Neural progenitor cell (in vitro differentiated cells): ENCODE measurements around the gene TOX2. TPM values are rescaled to one million over a fixed set of nuclear protein-coding genes. Genes with fewer than 3 reads are reported as not detected.

ENCODE experiments used
- DNase-seq: peaks from one replicate; pipeline ENCODE4 v3.0.0-alpha.2; 2016; ENCODE audit warnings: low spot score
- H2AFZ ChIP-seq: fragments of 200-600 bp; sonication (generic); replicated peaks from 2 replicates; pipeline ENCODE4 v1.6.1; 2016; ENCODE audit warnings: antibody characterized with exemption
- H3F3A ChIP-seq: fragments of 200-600 bp; sonication (generic); 2 replicates; pipeline ENCODE4 v1.6.1; 2016; ENCODE audit warnings: antibody characterized with exemption, low read depth
- H3K27ac ChIP-seq: fragments of 200-600 bp; sonication (generic); 2 replicates; pipeline ENCODE4 v1.5.1; 2016; ENCODE audit warnings: mild to moderate bottlenecking
- H3K27me3 ChIP-seq: fragments of 200-600 bp; sonication (generic); 2 replicates; pipeline ENCODE4 v1.6.1; 2016; ENCODE audit warnings: mild to moderate bottlenecking, moderate library complexity
- H3K36me3 ChIP-seq: fragments of 200-600 bp; sonication (generic); 2 replicates; pipeline ENCODE4 v1.5.1; 2016
- H3K4me1 ChIP-seq: fragments of 200-600 bp; sonication (generic); 2 replicates; pipeline ENCODE4 v1.6.1; 2016; ENCODE audit warnings: mixed run types
- H3K4me2 ChIP-seq: fragments of 200-600 bp; sonication (generic); 2 replicates; pipeline ENCODE4 v1.6.1; 2016
- H3K4me3 ChIP-seq: fragments of 200-600 bp; sonication (generic); 2 replicates; pipeline ENCODE4 v1.5.1; 2016
- H3K79me2 ChIP-seq: fragments of 200-600 bp; sonication (generic); 2 replicates; pipeline ENCODE4 v1.6.1; 2016; ENCODE audit warnings: low read depth
- H3K9ac ChIP-seq: fragments of 200-600 bp; sonication (generic); 2 replicates; pipeline ENCODE4 v1.6.1; 2016
- H3K9me3 ChIP-seq: fragments of 200-600 bp; sonication (generic); 2 replicates; pipeline ENCODE4 v1.5.1; 2016; ENCODE audit warnings: low read depth
- H4K20me1 ChIP-seq: fragments of 200-600 bp; sonication (generic); 2 replicates; pipeline ENCODE4 v1.6.1; 2016; ENCODE audit warnings: low read depth
- H3K27ac Mint-ChIP-seq: 3 replicates; pipeline ENCODE4 v1.8.0; 2021; ENCODE audit warnings: mixed read lengths
- H3K27me3 Mint-ChIP-seq: 2 replicates; pipeline ENCODE4 v1.8.0; 2022; ENCODE audit warnings: low read depth, mild to moderate bottlenecking, inconsistent platforms, moderate library complexity, mixed read lengths; ENCODE audit not compliant: insufficient read depth
- H3K36me3 Mint-ChIP-seq: 3 replicates; pipeline ENCODE4 v1.8.0; 2021; ENCODE audit warnings: mixed read lengths
- H3K4me1 Mint-ChIP-seq: 3 replicates; pipeline ENCODE4 v1.8.0; 2021; ENCODE audit warnings: mixed read lengths
- H3K4me3 Mint-ChIP-seq: 3 replicates; pipeline ENCODE4 v1.8.0; 2021; ENCODE audit warnings: mild to moderate bottlenecking, moderate library complexity, mixed read lengths
- H3K9me3 Mint-ChIP-seq: 3 replicates; pipeline ENCODE4 v1.8.0; 2020; ENCODE audit warnings: mixed read lengths
- CTCF ChIP-seq: fragments of 200-600 bp; sonication (generic); IDR thresholded peaks from 2 replicates; pipeline ENCODE4 v1.5.1; 2017; ENCODE audit warnings: antibody characterized with exemption, mild to moderate bottlenecking
- EZH2 ChIP-seq: fragments of 200-600 bp; sonication (generic); IDR thresholded peaks from 2 replicates; pipeline ENCODE4 v1.6.1; 2017; ENCODE audit warnings: antibody characterized with exemption, mild to moderate bottlenecking, moderate library complexity
- EZH2phosphoT487 ChIP-seq: fragments of 200-600 bp; sonication (generic); IDR thresholded peaks from 2 replicates; pipeline ENCODE4 v1.6.1; 2017; ENCODE audit warnings: antibody characterized with exemption
- total RNA-seq: library from RNA; depleted of rRNA; stranded (reverse); fragments of >200 nt; gene quantifications from 2 replicates; pipeline ENCODE4 v1.2.3, GENCODE V29; 2015; ENCODE audit warnings: low replicate concordance

Gene TOX2
- total RNA-seq, 1 donor from 2014 or later = not detected

- H3K4me3 Mint-ChIP-seq = no peak overlapping the region
- H3K27ac ChIP-seq = no peak overlapping the region
- H3K27ac Mint-ChIP-seq = no peak overlapping the region
- no peaks in the 10 kb centered on the region for H3K27me3 ChIP-seq
- H3K9me3 ChIP-seq = no peaks in the 10 kb centered on the region
- no peaks in the 10 kb centered on the region for H3K36me3 ChIP-seq
- no peak overlapping the region for H3K4me3 ChIP-seq
- no peak for DNase-seq
- no peaks in the 10 kb centered on the region for H3K9me3 Mint-ChIP-seq
- H4K20me1 ChIP-seq = no peaks in the 10 kb centered on the region
- no peaks in the 10 kb centered on the region for H3K4me1 Mint-ChIP-seq
- H3F3A ChIP-seq = no peaks in the 10 kb centered on the region
- H3K9ac ChIP-seq = no peak overlapping the region
- no peaks in the 10 kb centered on the region for H3K79me2 ChIP-seq
- no peaks in the 10 kb centered on the region for H3K4me1 ChIP-seq
- no peak overlapping the region for H2AFZ ChIP-seq
- peaks cover 7% of the 10 kb centered on the region for H3K27me3 Mint-ChIP-seq
- TF ChIP-seq CTCF = no peak
- TF ChIP-seq EZH2phosphoT487 = no peak
- TF ChIP-seq EZH2 = no peak
- no peak overlapping the region for H3K4me2 ChIP-seq
- no peaks in the 10 kb centered on the region for H3K36me3 Mint-ChIP-seq
Measured at GRCh38 chr20:44087051-44087856, 172.6 kb downstream of the TOX2 start.

- H3K4me3 ChIP-seq = no peak overlapping the region
- H4K20me1 ChIP-seq = no peaks in the 10 kb centered on the region
- TF ChIP-seq EZH2phosphoT487 (no peak), CTCF (no peak), EZH2 (no peak)
- no peak overlapping the region for H3K4me2 ChIP-seq
- no peak overlapping the region for H2AFZ ChIP-seq
- DNase-seq = no peak
- H3K9ac ChIP-seq = no peak overlapping the region
- Mint-ChIP-seq H3K27ac (no peak overlapping the region), H3K4me1 (no peaks in the 10 kb centered on the region), H3K36me3 (no peaks in the 10 kb centered on the region), H3K9me3 (no peaks in the 10 kb centered on the region), H3K27me3 (peaks cover 7% of the 10 kb centered on the region), H3K4me3 (no peak overlapping the region)
- H3K36me3 ChIP-seq = no peaks in the 10 kb centered on the region
- no peaks in the 10 kb centered on the region for H3K4me1 ChIP-seq
- no peaks in the 10 kb centered on the region for H3K9me3 ChIP-seq
- H3K27me3 ChIP-seq = no peaks in the 10 kb centered on the region
- H3F3A ChIP-seq = no peaks in the 10 kb centered on the region
- no peak overlapping the region for H3K27ac ChIP-seq
- H3K79me2 ChIP-seq = no peaks in the 10 kb centered on the region
Measured at GRCh38 chr20:44087857-44088120, 173.1 kb downstream of the TOX2 start.

- Histone ChIP-seq H3K9ac (no peak overlapping the region), H3K79me2 (no peaks in the 10 kb centered on the region), H4K20me1 (no peaks in the 10 kb centered on the region), H3K27me3 (no peaks in the 10 kb centered on the region), H3K4me1 (no peaks in the 10 kb centered on the region), H3K4me2 (no peak overlapping the region), H3K4me3 (no peak overlapping the region), H3K36me3 (no peaks in the 10 kb centered on the region), H2AFZ (peak overlapping the region; percentile 64), H3K27ac (no peak overlapping the region), H3K9me3 (no peaks in the 10 kb centered on the region), H3F3A (no peaks in the 10 kb centered on the region)
- Mint-ChIP-seq H3K9me3 (no peaks in the 10 kb centered on the region), H3K27me3 (peaks cover 4% of the 10 kb centered on the region), H3K27ac (no peak overlapping the region), H3K4me1 (no peaks in the 10 kb centered on the region), H3K36me3 (no peaks in the 10 kb centered on the region), H3K4me3 (no peak overlapping the region)
- TF ChIP-seq CTCF = no peak
- no peak for TF ChIP-seq EZH2
- no peak for DNase-seq
Measured at GRCh38 chr20:44089987-44090674, 175.5 kb downstream of the TOX2 start.
